Glomerular visceral epithelial cell (primary cell): ENCODE results near the gene TET1.
"Not testable (repeated sequence)": the region's sequence is repeated elsewhere in the genome, so short reads cannot be mapped to it uniquely, and the experiment has no call there.

Experiments used
- DNase-seq: peaks from one replicate; pipeline ENCODE4 v3.0.0-alpha.2; 2016; ENCODE audit errors: extremely low spot score

The TET1 gene

GRCh38 chr10:68606918-68607317 lies 46.8 kb downstream of the TET1 start:
- no peak for DNase-seq

GRCh38 chr10:68610023-68610422 lies 49.9 kb downstream of the TET1 start:
- not testable (repeated sequence) for DNase-seq

GRCh38 chr10:68611227-68611626 lies 51.1 kb downstream of the TET1 start:
- no peak for DNase-seq

- DNase-seq: not testable (repeated sequence)
These were observed 53.8 kb downstream of the TET1 start for GRCh38 chr10:68613974-68614373.

GRCh38 chr10:68617691-68618090 lies 57.6 kb downstream of the TET1 start:
- DNase-seq: not testable (repeated sequence)

- no peak for DNase-seq
These were observed 58.1 kb downstream of the TET1 start for GRCh38 chr10:68618234-68618633.

GRCh38 chr10:68619595-68619994 lies 59.5 kb downstream of the TET1 start:
- DNase-seq: no peak

GRCh38 chr10:68625316-68625921 lies 65.3 kb downstream of the TET1 start:
- no peak for DNase-seq

GRCh38 chr10:68628576-68629127 lies 68.5 kb downstream of the TET1 start:
- DNase-seq: peak; percentile 56

- not testable (repeated sequence) for DNase-seq
These were observed 72.1 kb downstream of the TET1 start for GRCh38 chr10:68632271-68632560.

- no peak for DNase-seq
These were observed 73.1 kb downstream of the TET1 start for GRCh38 chr10:68633281-68633680.

- no peak for DNase-seq
These were observed 73.8 kb downstream of the TET1 start for GRCh38 chr10:68633816-68634466.

GRCh38 chr10:68636335-68636734 lies 76.2 kb downstream of the TET1 start:
- DNase-seq: no peak

GRCh38 chr10:68643550-68643949 lies 83.4 kb downstream of the TET1 start:
- not testable (repeated sequence) for DNase-seq

GRCh38 chr10:68647672-68648341 lies 87.7 kb downstream of the TET1 start:
- DNase-seq: peak; percentile 39

GRCh38 chr10:68655620-68656126 lies 95.5 kb downstream of the TET1 start:
- DNase-seq: no peak

GRCh38 chr10:68665841-68666240 lies 105.7 kb downstream of the TET1 start:
- peak; percentile 74 for DNase-seq

GRCh38 chr10:68666280-68666760 lies 106.2 kb downstream of the TET1 start:
- DNase-seq: peak; percentile 75

GRCh38 chr10:68668231-68668630 lies 108.1 kb downstream of the TET1 start:
- no peak for DNase-seq

- DNase-seq: no peak
These were observed 108.8 kb downstream of the TET1 start for GRCh38 chr10:68668972-68669371.

- DNase-seq: no peak
These were observed 124.3 kb downstream of the TET1 start for GRCh38 chr10:68684413-68684812.

GRCh38 chr10:68696018-68696417 lies 135.9 kb downstream of the TET1 start:
- DNase-seq: no peak

GRCh38 chr10:68697106-68697505 lies 137.0 kb downstream of the TET1 start:
- no peak for DNase-seq
